GM23338 (cell line): Measurements from ENCODE around the gene FARS2.

ENCODE experiments used
- JUNB ChIP-seq: IDR thresholded peaks from one replicate; pipeline ENCODE4 v1.6.1; 2016; ENCODE audit warnings: antibody characterized with exemption; ENCODE audit not compliant: unreplicated experiment
- POLR2AphosphoS5 ChIP-seq: IDR thresholded peaks from 2 replicates; pipeline ENCODE4 v1.6.1; 2016; ENCODE audit warnings: antibody characterized with exemption, low read depth
- TF ChIP-seq, protein P1 (sequence below), 2 experiments: fragments of 200-600 bp in 1 of 2; sonication (generic) in 1 of 2; conservative IDR thresholded peaks; 2 replicates each; pipeline versions ENCODE4 v1.5.1 to v1.6.1; 2016 to 2017; ENCODE audit warnings: antibody characterized with exemption in 2 of 2, low read depth in 2 of 2, mild to moderate bottlenecking in 2 of 2, moderate library complexity in 1 of 2

DNA sequence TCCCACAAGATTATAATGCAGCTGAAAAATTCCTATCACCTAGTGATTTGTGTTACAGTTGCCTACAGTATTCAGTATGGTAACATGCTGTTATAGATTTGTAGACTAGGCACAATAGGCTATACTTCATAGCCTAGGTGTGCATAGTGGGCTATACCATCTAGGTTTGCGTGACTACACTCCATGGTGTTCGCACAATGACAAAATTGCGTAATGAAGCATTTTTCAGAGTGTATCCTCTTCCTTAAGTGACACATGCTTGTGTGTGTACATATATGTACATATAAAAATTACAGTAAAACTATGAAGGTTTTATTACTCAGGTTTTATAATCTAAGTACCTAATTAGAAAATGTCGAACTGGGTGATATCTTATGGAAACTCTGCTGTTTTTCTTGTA is 133.0 kb downstream of the FARS2 start:
- TF ChIP-seq, protein P1, sequence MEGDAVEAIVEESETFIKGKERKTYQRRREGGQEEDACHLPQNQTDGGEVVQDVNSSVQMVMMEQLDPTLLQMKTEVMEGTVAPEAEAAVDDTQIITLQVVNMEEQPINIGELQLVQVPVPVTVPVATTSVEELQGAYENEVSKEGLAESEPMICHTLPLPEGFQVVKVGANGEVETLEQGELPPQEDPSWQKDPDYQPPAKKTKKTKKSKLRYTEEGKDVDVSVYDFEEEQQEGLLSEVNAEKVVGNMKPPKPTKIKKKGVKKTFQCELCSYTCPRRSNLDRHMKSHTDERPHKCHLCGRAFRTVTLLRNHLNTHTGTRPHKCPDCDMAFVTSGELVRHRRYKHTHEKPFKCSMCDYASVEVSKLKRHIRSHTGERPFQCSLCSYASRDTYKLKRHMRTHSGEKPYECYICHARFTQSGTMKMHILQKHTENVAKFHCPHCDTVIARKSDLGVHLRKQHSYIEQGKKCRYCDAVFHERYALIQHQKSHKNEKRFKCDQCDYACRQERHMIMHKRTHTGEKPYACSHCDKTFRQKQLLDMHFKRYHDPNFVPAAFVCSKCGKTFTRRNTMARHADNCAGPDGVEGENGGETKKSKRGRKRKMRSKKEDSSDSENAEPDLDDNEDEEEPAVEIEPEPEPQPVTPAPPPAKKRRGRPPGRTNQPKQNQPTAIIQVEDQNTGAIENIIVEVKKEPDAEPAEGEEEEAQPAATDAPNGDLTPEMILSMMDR (conservative IDR thresholded peaks at IDR 0.05; ENCODE audit: low read depth in 2 of 2): no peak
- TF ChIP-seq JUNB: no peak
- TF ChIP-seq POLR2AphosphoS5: no peak
